Suprapubic skin (tissue), 4 donors: ENCODE measurements around the gene KCNG1. TPM values are rescaled to one million over a fixed set of nuclear protein-coding genes. Genes with fewer than 3 reads are reported as not detected.

ENCODE experiments used
- DNase-seq, 2 donors: peaks; one replicate each; pipeline ENCODE4 v3.0.0-alpha.2; 2019; ENCODE audit warnings: low spot score in 2 of 2
- H3K27ac ChIP-seq: fragments of 200-600 bp; sonication (generic); one replicate; pipeline ENCODE4 v1.5.1; 2019
- H3K27me3 ChIP-seq: fragments of 200-600 bp; sonication (generic); one replicate; pipeline ENCODE4 v1.5.1; 2019
- H3K36me3 ChIP-seq: fragments of 200-600 bp; sonication (generic); one replicate; pipeline ENCODE4 v1.5.1; 2019
- H3K4me1 ChIP-seq: fragments of 200-600 bp; sonication (generic); one replicate; pipeline ENCODE4 v1.5.1; 2019
- H3K4me3 ChIP-seq: fragments of 200-600 bp; sonication (generic); one replicate; pipeline ENCODE4 v1.5.1; 2019; ENCODE audit warnings: mild to moderate bottlenecking
- H3K9me3 ChIP-seq: fragments of 200-600 bp; sonication (generic); one replicate; pipeline ENCODE4 v1.5.1; 2019
- CTCF ChIP-seq, 2 donors: fragments of 200-600 bp in 1 of 2; fragments of 450-650 bp in 1 of 2; sonication (generic) in 1 of 2; IDR thresholded peaks; one replicate each; pipeline ENCODE4 v1.5.1; 2016 to 2019; ENCODE audit warnings: antibody characterized with exemption in 2 of 2, mild to moderate bottlenecking in 1 of 2, moderate library complexity in 1 of 2
- EP300 ChIP-seq: sonication (generic); formaldehyde crosslinking; IDR thresholded peaks from one replicate; pipeline ENCODE4 v1.6.1; 2017; ENCODE audit warnings: antibody characterized with exemption
- POLR2A ChIP-seq, 2 donors: fragments of 450-650 bp; IDR thresholded peaks; one replicate each; pipeline ENCODE4 v1.6.1; 2017; ENCODE audit warnings: antibody characterized with exemption in 2 of 2, mild to moderate bottlenecking in 2 of 2, moderate library complexity in 2 of 2
- POLR2AphosphoS5 ChIP-seq, 3 donors: sonication (generic); formaldehyde crosslinking; IDR thresholded peaks; one replicate each; pipeline ENCODE4 v1.6.1; 2017; ENCODE audit warnings: antibody characterized with exemption in 3 of 3
- WGBS: methylation state at CpG from one replicate; pipeline ENCODE4 v1.1.5; 2018; 5-methylcytosine and 5-hydroxymethylcytosine counted together
- total RNA-seq, 4 donors: library from RNA; depleted of rRNA; stranded (reverse); fragments of >200 nt; gene quantifications; one replicate each; pipeline ENCODE4 v1.1.0, GENCODE V29; 2016

The KCNG1 gene
- total RNA-seq, 4 donors from 2014 or later = 0.26 to 1.2 (median 1.0) TPM

- H3K27me3 ChIP-seq = peaks cover 3% of the 10 kb centered on the region
- TF ChIP-seq EP300 = no peak
- no peak for TF ChIP-seq POLR2A (IDR thresholded peaks at IDR 0.05)
- no peak for TF ChIP-seq CTCF (IDR thresholded peaks at IDR 0.05)
- no peak for TF ChIP-seq POLR2AphosphoS5 (IDR thresholded peaks at IDR 0.05)
- H3K4me1 ChIP-seq = no peaks in the 10 kb centered on the region
- WGBS = 91% methylated on average over 9 of the region's 9 CpGs
- H3K36me3 ChIP-seq = no peaks in the 10 kb centered on the region
- H3K4me3 ChIP-seq = no peak overlapping the region
- peak in 1 of 2 donors; percentile 40 for DNase-seq
- H3K9me3 ChIP-seq = no peaks in the 10 kb centered on the region
- no peak overlapping the region for H3K27ac ChIP-seq
Measured at GRCh38 chr20:50968289-50968688, 54.6 kb downstream of the KCNG1 start.

GRCh38 chr20:50967586-50967985 is 55.3 kb downstream of the KCNG1 start:
- no peak overlapping the region for H3K4me3 ChIP-seq
- no peak for TF ChIP-seq POLR2AphosphoS5 (IDR thresholded peaks at IDR 0.05)
- no peak for TF ChIP-seq EP300
- no peak for TF ChIP-seq POLR2A (IDR thresholded peaks at IDR 0.05)
- TF ChIP-seq CTCF (IDR thresholded peaks at IDR 0.05) = no peak
- 46% methylated on average over 7 of the region's 7 CpGs for WGBS
- peaks cover 1% of the 10 kb centered on the region for H3K36me3 ChIP-seq
- H3K9me3 ChIP-seq = no peaks in the 10 kb centered on the region
- H3K27ac ChIP-seq = no peak overlapping the region
- H3K4me1 ChIP-seq = no peaks in the 10 kb centered on the region
- peak in 1 of 2 donors; percentile 10 for DNase-seq
- H3K27me3 ChIP-seq = peaks cover 3% of the 10 kb centered on the region

GRCh38 chr20:50959543-50960126 is 63.3 kb downstream of the KCNG1 start:
- DNase-seq = no peak
- Histone ChIP-seq H3K4me3 (peak overlapping the region; percentile 92), H3K36me3 (peaks cover 8% of the 10 kb centered on the region), H3K4me1 (peaks cover 38% of the 10 kb centered on the region), H3K27me3 (no peaks in the 10 kb centered on the region), H3K27ac (peak overlapping the region; percentile 95), H3K9me3 (no peaks in the 10 kb centered on the region)
- WGBS = 82% methylated on average over 12 of the region's 25 CpGs
- no peak for TF ChIP-seq POLR2A (IDR thresholded peaks at IDR 0.05)
- TF ChIP-seq POLR2AphosphoS5 (IDR thresholded peaks at IDR 0.05) = no peak
- no peak for TF ChIP-seq CTCF (IDR thresholded peaks at IDR 0.05)

GRCh38 chr20:50958615-50959542 is 64.0 kb downstream of the KCNG1 start, which contains the start of gene MOCS3:
TSS of gene MOCS3 (plus strand) at chr20:50958818. CDS start at chr20:50958843, 25 bp downstream.
- peak; percentile 91 to 92 for DNase-seq
- TF ChIP-seq EP300 (no peak), POLR2AphosphoS5 (IDR thresholded peaks at IDR 0.05) (peak in 2 of 3 donors; percentile 32 to 38), CTCF (IDR thresholded peaks at IDR 0.05) (no peak), POLR2A (IDR thresholded peaks at IDR 0.05) (no peak)
- Histone ChIP-seq H3K36me3 (peaks cover 12% of the 10 kb centered on the region), H3K4me1 (peaks cover 38% of the 10 kb centered on the region), H3K4me3 (peak within 1 kb of the TSS; percentile 92), H3K27ac (peak within 1 kb of the TSS; percentile 95), H3K27me3 (no peaks in the 10 kb centered on the region), H3K9me3 (no peaks in the 10 kb centered on the region)
- 1% methylated on average over 25 of the region's 67 CpGs for WGBS
